Right kidney (tissue), 1 donor: ENCODE results near the gene AP2A2.

Source experiments
- DNase-seq: peaks from one replicate; pipeline ENCODE4 v3.0.0-alpha.2; 2016

Gene AP2A2

GRCh38 chr11:1029051-1029450 is 103.4 kb downstream of the AP2A2 start:
- no peak for DNase-seq

DNA sequence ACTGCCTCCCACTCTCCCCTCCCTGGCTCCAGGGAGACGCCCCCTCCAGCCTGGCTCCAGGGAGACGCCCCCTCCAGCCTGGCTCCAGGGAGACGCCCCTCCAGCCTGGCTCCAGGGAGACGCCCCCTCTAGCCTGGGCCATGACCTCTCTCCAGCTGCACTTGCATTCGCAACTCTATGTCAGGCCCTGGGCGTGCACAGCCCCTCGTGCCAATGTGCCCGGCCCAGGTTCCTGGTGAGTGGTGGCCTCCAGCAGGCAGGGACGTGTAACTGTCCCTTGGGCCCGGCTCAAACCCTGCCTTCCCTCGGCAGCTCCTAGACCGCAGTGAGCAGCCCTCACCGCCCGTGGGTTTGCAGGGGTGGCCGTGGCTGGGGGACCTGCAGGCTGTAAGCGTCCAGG is 104.0 kb downstream of the AP2A2 start:
- DNase-seq, result no peak

DNA sequence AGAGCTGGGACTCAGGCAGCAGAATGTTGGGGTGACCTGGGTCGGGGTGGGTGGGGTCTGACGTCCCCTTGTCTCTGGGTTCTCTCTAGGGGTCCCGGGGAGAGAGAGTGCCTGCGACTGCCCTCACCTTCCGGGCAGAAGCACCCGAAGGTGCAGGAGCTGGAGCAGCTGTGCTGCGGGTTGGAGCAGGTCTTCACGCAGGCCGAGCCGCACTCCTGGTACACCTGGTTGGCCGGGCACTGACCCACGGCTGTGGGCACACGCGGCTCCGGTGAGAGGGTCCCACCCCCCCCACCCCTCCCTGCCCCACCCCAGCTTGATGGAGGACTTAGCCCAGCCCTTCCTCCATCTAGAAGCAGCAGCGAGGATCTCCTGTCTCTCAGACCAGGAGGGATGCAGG is 104.4 kb downstream of the AP2A2 start:
- no peak for DNase-seq

GRCh38 chr11:1030556-1030955 is 104.9 kb downstream of the AP2A2 start:
- no peak for DNase-seq

DNA sequence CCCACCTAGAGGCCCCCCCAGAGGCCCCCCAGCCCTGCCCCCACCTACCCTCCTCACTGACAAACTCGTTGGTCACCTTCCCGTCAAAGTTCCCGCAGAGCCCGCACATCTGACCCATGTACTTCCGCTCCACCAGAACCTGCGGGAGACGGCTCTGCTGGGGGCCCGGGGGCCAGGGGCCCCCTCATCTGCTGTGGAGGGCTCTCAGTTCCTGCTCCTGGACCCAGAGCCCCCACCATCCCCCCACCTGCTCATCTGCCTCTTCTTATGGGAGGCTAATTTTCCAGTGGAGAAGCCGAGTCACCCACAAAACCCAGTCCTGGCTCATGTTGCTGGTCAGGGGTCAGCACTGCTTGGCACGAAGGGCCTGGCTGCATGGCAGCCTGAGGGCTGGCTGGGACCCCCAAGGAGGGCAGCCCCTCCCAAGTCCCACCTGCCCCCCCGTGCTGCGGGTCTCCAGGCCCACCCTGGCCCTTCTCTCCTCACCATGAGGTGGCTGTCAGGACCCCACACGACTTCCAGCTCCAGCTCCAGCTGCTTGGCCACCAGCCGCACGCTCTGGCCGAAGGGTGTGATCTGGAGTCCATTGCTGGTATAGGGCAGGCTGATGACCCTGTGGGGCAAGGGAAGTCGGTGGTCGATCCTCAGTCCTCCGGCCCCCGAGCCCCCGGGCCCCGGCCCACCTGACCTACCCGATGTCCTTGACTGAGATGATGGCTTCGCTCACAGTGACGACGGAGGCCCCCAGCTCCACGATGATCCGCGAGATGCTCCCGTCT is 105.6 kb downstream of the AP2A2 start:
- DNase-seq, result no peak

GRCh38 chr11:1032310-1032891 is 106.7 kb downstream of the AP2A2 start:
- DNase-seq, result no peak

DNA sequence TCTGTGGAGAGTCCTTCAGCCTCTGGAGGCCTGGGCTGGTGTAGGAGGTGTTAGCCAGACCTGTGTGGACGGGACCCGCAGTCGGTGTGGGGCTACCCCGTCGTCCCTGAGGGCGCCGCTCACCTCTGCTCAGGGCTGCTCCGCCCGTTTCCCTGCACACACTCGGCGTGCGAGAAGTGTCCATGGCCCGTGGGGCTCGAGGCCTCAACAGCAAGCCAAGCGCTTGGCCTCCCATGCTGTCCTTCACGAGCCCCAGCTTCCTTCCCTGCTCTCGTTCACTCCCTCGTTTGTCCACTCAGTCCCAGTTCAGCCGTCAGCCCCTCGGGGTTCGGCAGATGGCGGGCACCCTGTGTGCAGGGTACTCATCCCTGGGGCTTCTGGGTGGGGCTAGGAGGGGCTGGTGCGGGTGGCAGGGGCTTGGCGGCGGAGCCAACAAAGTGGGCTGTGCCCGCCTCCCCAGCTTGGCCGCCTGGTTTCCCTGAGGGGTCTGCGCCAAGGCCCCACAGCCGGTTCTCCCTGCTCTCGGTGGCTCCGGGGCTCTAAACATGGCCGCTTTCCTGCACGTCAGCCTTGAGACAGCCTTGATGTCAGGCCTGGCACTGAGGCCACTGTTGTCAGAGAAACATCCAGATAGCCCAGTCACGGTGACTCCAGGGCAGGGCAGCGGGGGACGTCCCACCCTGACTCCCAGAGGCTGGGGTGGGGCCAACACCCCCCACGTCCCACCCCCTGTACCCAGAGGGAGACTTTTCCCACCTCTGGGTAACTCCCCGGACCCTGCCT is 107.5 kb downstream of the AP2A2 start:
- no peak for DNase-seq

- no peak for DNase-seq
Observed at GRCh38 chr11:1034001-1034400, 108.3 kb downstream of the AP2A2 start.

DNA sequence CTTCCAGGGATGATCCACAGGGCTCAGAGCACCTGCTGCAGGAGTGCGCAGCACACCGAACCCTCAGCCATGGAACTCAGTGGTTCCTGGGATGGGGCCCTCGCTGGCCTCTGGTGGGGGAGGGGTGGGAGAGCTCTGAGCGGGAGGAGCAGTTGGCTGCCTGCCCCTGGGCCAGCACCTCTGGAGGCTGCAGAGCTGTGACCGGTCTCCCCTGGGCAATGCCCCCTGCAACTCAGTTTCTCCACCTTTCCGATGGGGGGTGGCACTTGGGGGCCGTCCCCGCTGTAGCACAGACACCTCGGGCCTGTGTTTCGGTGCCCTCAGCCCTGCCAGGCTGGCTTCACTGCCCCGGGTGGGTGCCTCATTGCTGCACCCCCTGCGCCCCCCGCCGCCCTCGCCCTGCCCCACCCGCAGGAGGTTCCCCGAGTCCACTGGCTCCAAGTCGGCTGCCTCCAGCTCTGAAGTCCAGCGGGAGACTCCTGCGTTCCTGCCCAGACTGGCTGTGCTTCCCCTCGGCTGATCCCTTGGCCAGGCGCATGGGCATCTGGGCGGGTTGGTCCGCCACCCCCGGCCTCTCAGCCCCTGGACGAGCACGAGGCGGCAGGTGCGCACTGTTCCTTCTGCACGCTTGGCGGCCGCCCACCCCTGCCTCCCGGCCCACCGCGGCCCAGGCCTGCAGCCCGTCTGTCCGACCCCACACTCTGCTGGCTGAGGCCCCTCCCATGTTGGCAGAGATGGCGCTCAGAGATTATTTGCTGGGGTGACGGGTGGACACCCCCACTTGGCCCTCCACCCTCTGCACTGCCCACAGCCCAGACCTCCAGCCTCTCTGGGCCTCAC is 109.0 kb downstream of the AP2A2 start:
- no peak for DNase-seq

DNA sequence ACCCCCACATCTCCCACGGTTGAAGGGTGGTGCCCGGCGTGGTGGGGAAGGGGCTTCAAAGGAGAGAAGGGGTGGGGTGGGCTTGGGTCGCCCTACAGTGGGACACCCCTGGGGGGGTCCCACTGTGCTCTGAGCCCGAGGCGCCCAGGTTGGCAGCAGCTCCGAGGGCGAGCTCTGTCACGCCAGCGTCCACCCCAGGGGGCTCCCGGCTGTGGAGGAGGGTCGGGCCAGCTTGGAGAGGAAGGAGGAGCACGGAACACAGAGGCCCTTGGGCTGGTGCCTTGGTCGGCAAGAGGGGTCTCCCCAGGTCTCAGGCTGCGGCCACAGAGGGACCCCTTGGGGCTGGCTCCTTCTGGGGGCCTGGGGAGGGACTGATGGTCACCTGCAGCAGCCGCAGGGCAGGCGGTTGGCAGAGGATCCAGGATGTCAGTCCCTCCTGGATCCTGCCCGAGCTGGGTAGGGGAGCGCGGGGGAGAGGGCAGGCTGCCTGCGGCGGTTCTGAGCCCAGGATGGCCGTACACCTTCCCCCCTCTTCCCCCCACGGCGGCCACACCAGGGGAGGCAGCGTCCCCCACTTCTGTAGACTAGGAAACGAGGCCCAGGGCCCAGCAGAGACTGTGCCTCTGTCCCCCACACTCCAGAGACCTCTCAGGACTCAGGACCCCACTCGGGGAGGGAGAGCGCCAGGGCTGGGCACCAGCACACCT is 110.1 kb downstream of the AP2A2 start:
- DNase-seq, result no peak

- DNase-seq, result no peak
Observed at GRCh38 chr11:1036303-1036923, 110.7 kb downstream of the AP2A2 start, which contains the start of gene MUC6. Gene MUC6, minus strand, starts transcription at chr11:1036718. Its CDS starts 63 bp downstream, at chr11:1036655.

GRCh38 chr11:1036931-1037330 is 111.3 kb downstream of the AP2A2 start:
- DNase-seq, result no peak

DNA sequence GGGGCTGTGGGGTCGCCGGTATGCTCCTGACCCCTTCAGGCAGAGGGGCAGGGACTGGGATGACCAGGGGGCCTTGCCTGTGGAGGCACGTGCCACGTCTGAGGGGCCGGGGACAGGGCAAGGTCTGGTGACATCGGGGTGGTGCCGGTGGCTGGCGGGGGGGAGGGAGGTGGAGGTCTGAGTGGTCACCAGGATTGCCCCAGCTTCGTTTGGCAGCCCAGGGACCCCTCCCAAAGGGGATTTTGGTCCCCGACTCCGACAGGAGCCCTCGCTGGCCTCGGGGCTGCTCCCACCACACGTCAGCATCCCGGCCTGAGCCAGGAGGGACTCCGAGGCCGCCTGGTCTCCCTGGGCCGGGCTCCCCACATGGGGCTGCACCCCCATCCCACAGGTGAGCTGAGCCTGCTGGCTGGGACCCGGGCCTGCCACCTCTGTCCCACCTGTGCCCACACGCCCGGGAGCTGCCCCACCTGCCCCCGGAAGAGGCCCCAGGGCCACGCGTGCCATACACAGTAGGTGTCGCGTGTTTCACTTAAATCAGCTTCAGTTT is 111.9 kb downstream of the AP2A2 start:
- no peak for DNase-seq

GRCh38 chr11:1038361-1038760 is 112.7 kb downstream of the AP2A2 start:
- no peak for DNase-seq

DNA sequence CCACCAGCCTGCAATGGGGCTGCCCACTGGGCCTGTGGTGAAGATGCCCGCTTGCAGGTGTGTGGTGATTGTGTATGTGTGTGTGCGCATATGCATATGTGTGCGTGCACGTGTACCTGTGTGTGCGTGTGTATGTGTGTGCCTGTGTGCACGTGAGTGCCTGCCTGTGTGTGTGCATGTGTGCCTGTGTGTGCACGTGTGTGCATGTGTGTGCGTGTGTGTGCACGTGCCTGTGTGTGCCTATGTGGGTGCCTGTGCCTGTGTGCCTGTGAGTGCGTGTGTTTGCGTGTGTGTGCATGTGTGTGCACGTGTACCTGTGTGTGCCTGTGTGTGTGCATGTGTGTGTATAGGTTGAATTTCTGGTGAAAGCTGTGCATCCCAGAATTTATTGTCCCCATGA is 113.3 kb downstream of the AP2A2 start:
- DNase-seq, result no peak

- DNase-seq, result no peak
Observed at GRCh38 chr11:1039481-1040427, 114.1 kb downstream of the AP2A2 start.

GRCh38 chr11:1040428-1041148 is 114.9 kb downstream of the AP2A2 start:
- DNase-seq, result no peak

GRCh38 chr11:1041149-1041467 is 115.4 kb downstream of the AP2A2 start:
- no peak for DNase-seq

DNA sequence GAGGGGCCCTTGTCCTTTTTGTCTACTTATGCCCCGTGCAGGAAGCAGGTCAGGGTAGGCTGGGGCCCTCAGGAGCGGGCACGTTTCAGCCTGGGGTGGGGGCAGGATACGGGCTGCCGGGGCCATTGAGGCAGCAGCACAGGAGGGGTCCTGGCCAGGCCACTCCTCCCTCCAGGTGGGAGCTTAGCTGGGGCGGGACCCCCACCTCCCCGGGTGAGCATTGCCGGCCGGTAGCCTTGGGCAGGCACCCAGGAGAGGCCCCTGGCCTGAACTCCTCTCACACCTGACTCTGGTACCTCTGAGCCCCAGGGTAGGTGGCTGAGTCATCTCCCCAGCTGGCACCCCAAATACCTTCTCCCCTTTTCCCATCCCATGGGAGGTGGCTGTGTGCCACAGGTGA is 115.8 kb downstream of the AP2A2 start:
- no peak for DNase-seq
